NCI-H2107 treated with DMSO at 0.1 percent for 48 hours (cell line): ENCODE data around the gene UNC93A.
"Not testable (repeated sequence)": the region's sequence is repeated elsewhere in the genome, so short reads cannot be mapped to it uniquely, and the experiment has no call there.

Experiments
- DNase-seq: peaks from one replicate; lab custom pipeline; 2025; ENCODE audit not compliant: unreplicated experiment; lab: John Stamatoyannopoulos, UW

Gene UNC93A

DNA sequence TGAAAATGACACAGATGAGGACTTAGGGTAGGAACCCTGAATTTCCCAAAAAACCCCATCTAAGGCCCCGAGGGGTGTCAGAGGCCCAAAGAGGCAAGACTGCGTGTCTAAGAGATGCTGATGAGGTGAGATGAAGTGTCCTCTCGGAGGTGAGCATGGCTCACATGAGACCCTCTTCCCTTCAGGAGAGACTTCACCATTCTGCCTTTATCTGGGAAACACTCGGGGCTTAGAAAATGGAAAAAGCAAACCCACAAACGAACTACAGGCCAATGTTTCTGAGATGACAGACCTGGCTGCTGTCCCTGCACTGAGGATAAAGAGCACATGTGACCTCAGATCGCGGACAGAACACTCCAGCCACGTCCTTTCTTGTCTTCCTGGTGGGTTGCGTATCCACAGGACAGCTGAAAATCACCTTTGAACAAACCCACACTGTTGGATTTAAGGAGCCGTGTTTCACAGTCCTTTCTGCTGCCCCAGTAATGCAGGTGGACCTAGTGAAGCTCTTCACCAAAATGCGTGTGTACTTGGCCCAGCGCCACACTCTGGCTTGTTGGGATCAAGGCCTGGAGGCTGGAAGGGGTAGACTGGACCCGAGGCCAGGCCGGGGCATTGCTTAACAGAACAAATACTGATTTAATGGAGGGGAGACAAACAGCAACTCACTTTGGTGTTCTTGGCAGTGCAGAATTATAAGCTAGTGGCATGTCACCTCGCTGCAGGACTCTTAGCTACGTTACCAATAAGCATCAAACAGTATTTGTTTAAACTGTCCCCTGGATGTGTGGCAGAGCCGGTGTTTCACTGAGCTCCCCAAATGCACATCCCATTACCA is 18.5 kb downstream of the UNC93A start:
- DNase-seq: not testable (repeated sequence)

DNA sequence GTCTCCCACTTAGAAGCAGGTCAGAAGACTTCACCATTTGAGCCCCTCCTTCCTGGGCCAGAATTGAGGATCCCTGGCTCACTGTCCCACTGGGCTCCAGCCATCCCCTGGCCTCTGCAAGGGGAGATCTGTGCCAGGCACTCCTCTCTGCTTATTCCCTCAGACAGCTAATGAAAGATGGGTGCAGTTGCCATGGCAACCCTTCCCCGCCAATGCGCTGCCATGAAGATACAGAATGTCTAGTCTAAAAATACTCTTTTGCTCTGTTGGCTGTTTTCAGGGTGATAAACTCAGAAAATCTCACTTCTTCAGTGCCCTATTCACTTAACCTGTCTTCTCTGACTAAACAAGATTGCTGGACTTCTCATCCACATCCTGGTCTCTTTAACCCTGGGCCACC is 20.2 kb downstream of the UNC93A start:
- no peak for DNase-seq

DNA sequence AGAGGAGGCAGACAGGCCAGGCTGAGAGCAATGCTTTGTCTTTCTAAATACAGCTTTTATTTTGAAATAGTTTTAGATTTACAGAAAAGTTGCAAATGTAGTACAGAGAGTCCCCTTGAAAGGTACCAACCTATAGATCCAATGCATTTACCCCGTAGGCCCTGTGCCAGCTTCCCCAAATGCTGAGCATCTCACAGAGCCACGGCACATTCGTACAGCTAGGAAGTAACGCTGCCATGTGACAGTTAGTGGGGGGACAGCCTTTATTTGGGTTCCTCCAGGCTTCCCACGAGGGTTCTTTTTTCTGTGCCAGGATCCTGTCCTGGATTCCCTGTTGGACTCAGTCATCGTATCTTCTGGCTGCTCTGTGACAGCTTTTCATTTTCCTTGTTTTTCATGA is 20.6 kb downstream of the UNC93A start:
- not testable (repeated sequence) for DNase-seq

GRCh38 chr6:167314180-167314821 is 23.2 kb downstream of the UNC93A start:
- no peak for DNase-seq

DNA sequence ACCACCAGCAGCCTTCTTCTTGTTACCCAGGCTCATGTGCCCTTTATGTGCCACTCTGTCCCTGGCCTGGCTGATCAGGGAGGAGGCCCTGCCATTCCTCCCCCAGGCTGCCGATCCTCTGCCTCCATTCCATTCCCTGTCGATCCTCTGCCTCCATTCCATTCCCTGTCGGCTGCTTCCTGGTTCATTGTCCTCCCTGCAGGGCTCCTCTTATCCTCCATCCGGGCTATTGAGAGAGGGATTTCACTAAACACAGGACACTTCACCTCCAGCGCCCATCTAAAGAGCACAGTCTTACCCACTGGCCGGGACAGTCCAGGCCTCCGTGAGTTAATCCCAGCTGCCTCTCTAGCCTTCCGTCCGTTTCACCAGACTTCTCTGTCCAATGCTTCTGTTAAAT is 26.1 kb downstream of the UNC93A start:
- no peak for DNase-seq

DNA sequence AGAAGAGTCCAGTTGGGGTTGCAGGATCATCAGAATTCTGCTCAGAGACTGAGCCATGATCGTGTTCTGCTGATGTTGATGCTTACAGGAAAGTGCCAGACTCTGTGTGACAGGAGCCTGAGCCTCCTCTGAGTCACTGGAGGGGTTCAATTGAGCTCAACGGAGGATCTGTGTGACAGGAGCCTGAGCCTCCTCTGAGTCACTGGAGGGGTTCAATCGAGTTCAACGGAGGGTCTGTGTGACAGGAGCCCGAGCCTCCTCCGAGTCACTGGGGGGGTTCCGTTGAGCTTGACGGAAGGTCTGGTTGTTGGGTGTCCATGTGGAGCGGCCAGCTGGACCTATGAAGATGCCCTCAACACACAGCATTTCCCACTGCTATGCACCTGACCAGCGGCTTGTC is 27.2 kb downstream of the UNC93A start:
- not testable (repeated sequence) for DNase-seq

DNA sequence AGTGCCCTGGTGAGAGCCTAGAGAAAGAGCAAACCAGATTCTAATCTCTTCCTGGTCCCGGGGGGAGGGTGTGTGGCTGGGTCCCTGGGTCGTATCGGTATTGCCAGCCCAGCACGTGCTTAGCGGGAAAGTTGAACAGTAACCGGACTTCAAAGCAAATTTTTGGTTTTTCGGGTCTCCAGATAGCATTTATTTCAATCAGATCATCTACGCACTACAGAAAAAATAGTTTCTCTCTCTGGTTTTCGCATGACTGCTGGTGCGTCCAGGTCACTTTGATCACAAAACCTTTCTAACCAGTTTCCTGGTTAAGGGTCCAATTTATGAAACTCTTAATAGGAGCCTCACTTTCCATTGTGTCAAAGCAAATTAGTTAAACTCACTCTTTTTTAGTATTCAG is 27.7 kb downstream of the UNC93A start:
- not testable (repeated sequence) for DNase-seq

DNA sequence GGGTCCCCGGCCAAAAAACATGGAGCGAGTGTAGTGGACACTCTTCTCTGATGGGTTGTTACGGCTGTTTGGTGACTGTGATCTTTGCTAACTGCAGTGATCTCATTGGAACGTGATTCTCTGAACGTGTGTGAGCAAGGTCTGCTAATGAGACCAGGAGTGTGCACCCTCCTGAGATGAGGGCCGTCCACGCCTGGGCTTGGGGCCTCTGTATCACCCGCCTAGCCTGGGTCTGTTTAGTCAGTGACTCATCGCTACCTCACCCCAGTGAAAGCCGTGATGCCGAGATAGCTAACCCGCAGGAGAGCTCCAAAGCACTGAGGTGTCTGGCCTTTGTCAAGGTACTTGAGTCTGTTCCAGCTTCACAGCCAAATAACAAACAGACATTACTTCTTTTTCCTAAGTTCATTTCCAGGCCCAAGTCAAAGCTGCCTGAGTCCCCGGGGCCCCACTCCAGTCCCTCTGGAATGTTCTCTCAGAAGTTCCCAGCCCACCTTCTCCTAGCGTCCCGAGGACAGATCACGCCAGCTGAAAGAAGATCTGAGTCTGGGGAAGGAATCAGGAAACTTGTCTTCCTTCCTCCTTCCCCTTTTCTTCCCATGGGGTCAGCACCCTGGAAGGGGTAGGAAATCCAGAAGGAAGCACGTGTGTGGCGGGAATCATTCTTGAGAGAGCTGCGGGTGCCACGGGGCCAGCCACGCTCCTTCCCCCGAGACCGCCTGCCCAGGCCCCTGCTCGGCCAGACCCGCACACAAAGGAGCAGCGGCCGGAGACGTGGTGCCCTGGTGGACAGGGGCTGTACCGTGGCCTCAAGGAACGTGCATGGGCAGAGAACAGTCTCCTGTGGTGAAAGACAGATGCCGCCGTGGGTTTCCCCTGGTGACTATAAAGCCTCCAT is 29.0 kb downstream of the UNC93A start:
- not testable (repeated sequence) for DNase-seq

- not testable (repeated sequence) for DNase-seq
Observed at GRCh38 chr6:167320754-167321056, 29.6 kb downstream of the UNC93A start.

DNA sequence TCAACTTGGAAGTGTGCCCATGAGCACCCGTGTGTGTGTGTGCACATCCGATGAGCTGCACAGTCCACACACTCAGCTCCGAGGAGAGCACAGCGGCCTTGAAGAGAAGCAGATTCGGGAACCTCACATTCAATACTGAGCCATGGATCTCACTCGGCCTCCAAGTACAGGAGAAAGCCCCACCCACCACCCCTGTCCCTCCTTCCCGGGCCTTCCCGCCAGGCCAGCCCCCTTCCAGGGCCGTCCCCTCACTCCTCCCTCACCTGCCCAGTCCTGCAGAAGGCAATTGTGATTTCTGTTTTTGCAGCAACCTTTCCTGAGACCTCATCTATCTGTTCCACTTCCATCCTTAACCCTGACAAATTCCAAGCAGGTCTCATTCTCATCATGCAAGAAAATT is 30.1 kb downstream of the UNC93A start:
- DNase-seq: not testable (repeated sequence)

- DNase-seq: no peak
Observed at GRCh38 chr6:167323111-167323510, 32.0 kb downstream of the UNC93A start.

GRCh38 chr6:167324111-167324510 is 33.0 kb downstream of the UNC93A start:
- DNase-seq: no peak

- DNase-seq: no peak
Observed at GRCh38 chr6:167325766-167326165, 34.7 kb downstream of the UNC93A start.

DNA sequence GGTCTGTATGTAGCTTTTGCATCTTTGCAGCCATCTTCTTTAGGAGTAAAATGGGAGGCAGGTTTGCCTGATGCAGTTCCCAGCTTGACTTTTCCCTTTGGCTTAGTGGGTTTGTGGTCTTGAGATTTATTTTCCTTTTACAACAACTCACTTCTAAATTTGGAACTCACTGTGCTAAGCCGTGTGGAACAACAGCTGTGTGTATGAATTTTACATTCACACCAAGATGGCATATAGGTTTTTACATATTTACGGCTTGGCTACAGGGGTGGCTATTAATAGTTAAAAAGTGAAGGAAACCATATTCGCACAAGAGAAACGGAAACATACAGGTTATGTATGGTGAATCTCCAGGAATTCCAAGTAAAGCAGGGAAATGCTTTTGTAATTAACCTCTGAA is 36.3 kb downstream of the UNC93A start:
- DNase-seq: no peak

DNA sequence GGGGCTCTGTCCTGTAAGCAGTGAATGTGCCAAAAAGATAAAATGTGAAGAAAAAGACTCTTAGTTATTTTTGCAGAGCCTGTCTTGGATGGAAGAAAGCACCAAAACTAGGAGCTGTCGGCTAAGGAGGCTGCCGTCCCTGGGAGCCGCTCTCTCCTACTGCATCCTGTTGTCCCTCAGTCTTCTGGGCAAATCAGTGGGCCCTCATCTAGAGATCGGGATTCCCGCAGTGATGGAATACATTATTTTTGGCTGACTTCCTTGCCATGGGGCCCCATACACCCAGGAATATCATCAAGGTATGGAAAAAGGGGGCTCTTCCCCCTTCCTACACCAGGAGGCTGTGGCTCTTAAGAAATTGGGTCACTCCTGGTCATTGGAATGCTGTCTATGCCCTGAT is 37.0 kb downstream of the UNC93A start:
- DNase-seq: no peak

DNA sequence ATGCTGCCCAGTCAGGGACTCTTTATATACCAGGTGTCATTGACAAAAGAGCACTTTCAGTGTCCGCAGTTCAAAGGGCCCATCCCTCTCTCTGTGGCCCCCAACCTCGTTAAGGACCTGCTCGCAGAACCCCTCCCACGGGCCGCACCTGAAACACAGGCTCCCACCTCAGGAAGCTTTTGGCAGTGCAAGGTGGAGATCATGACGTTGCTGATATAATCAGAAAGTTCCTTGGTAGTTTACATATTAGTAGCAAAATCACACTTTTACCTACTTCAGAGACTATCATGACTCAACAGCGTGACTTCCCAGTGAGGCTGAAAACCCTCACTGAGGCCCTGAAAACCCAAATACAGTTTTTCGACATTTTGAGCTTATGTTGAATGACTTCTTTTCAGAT is 37.9 kb downstream of the UNC93A start:
- no peak for DNase-seq

DNA sequence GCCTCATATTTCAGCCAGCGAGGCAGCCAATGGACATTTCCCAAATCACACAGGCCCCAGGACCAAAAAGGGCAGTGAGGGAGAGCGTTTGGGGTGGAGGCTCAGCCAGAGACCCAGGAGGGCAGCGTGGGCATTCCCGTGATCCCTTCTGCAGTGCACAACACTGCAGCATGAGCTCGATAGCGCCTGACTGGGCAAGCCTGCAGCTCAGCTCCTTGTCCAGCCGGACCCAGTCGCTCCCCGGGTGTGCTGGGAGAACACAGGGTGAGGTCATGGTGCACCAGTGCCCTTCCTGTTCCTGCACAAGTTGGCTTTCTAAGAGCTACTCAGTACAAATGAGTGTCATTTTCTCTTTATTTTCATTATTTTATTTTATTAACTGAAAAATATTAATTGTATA is 39.6 kb downstream of the UNC93A start:
- DNase-seq: no peak

DNA sequence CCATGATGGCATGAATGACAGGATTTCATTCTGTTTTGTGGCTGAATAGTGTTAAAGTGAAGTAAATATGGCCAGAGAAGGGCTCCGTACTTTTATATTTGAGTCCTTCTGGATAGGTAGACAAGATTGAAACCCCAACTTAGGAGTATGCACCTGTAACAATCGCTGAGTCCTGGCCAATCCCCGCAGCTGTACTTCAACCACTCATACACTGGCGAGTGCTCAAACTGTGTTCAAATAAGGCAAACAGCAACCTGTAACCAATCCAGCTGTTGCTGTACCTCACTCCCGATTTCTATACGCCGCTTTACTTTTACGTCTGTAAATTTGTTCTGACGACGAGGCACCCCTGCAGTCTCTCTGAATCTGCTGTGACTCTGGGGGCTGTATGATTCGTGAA is 40.5 kb downstream of the UNC93A start:
- no peak for DNase-seq

- no peak for DNase-seq
Observed at GRCh38 chr6:167336844-167337630, 45.9 kb downstream of the UNC93A start.

DNA sequence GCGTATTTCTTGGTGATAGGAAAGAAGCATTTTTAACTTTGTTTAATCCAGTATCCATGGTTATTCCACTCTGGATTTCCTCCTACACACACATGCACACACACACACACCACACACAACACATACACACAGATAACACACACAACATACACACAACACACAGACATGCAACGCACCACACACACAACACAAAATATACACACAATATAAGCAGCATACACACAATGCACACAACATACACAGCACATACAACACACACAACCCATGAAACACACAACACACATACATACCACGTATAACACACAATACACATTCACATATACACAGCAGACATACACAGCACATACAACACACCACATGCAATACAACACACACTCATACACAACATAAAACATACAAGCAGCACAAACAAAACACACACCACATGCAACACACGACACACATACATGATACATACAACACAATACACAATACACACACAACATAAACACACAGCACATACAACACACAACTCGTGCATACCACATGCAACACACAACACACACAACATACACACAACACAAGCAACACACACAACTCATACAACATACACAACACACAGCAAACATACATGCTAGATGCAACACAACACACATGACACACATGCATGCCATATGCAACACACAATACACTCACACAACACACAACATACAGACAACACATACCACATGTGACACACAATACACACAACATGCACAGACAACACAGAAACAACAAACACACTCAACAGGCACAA is 46.7 kb downstream of the UNC93A start:
- DNase-seq: no peak
